Thymus (tissue), 14 donors: Measurements from ENCODE around the gene HOXB3. TPM values are rescaled to one million over a fixed set of nuclear protein-coding genes. Genes with fewer than 3 reads are reported as not detected.
A peak's percentile ranks its signal among the peaks of the same experiment; 100 is the strongest.

Source experiments
- DNase-seq, 9 donors: peaks; one replicate each; pipeline ENCODE4 v3.0.0-alpha.2; 2013; ENCODE audit warnings: low spot score in 9 of 9, low read depth in 6 of 9, missing footprints in 1 of 9
- H3K27ac ChIP-seq, 2 donors: one replicate each; pipeline ENCODE4 v1.5.1; 2013; ENCODE audit warnings: control low read depth in 1 of 2, low read depth in 1 of 2, low read length in 1 of 2, mild to moderate bottlenecking in 1 of 2, moderate library complexity in 1 of 2
- H3K27me3 ChIP-seq, 2 donors: one replicate each; pipeline ENCODE4 v1.5.1; 2013; ENCODE audit warnings: low read length in 1 of 2; ENCODE audit not compliant: control insufficient read depth in 2 of 2, insufficient read depth in 1 of 2
- H3K36me3 ChIP-seq, 2 donors: one replicate each; pipeline ENCODE4 v1.5.1; 2013; ENCODE audit warnings: low read length in 1 of 2, mild to moderate bottlenecking in 1 of 2, moderate library complexity in 1 of 2; ENCODE audit not compliant: control insufficient read depth in 2 of 2, insufficient read depth in 2 of 2
- H3K4me1 ChIP-seq, 2 donors: one replicate each; pipeline ENCODE4 v1.5.1; 2013; ENCODE audit warnings: low read length in 2 of 2; ENCODE audit not compliant: control insufficient read depth in 2 of 2, insufficient read depth in 2 of 2
- H3K4me3 ChIP-seq, 2 donors: one replicate each; pipeline ENCODE4 v1.5.1; 2013; ENCODE audit warnings: low read length in 2 of 2, control low read depth in 1 of 2, mild to moderate bottlenecking in 1 of 2
- H3K9me3 ChIP-seq, 2 donors: one replicate each; pipeline ENCODE4 v1.5.1; 2013; ENCODE audit warnings: low read length in 1 of 2, mild to moderate bottlenecking in 1 of 2; ENCODE audit not compliant: control insufficient read depth in 2 of 2, insufficient read depth in 1 of 2
- WGBS: extraction: QIAGEN DNeasy Blood & Tissue Kit; methylation state at CpG from one replicate; pipeline ENCODE4 v1.1.7; 2013; 5-methylcytosine and 5-hydroxymethylcytosine counted together
- long read RNA-seq, 10 donors: transcript quantifications; one replicate each; lab custom pipeline, GENCODE V29; 2026
- polyA plus RNA-seq: library from polyadenylated mRNA; stranded (reverse); fragments of 200-250 nt; gene quantifications from one replicate; pipeline ENCODE4 v1.2.3, GENCODE V29; 2013
- total RNA-seq: library from RNA; stranded (reverse); fragments of 120-200 nt; gene quantifications from one replicate; pipeline ENCODE4 v1.2.4, GENCODE V29; 2013
- donor health status: healthy.

The HOXB3 gene
- total RNA-seq (1.5 TPM), polyA plus RNA-seq (3.3 TPM)
- long read RNA-seq, donor 1, result 0 reads
- long read RNA-seq, donor 2, result 0 reads
- long read RNA-seq, donor 3, result 0 reads
- long read RNA-seq, donor 4, result 0 reads
- long read RNA-seq, donor 5, full-length matches to known transcripts, result 4 of 4 reads
- long read RNA-seq, donor 5, partial matches to known transcripts, result 0 of 4 reads
- long read RNA-seq, donor 5, other reads (novel, unspliced or antisense), result 0 of 4 reads
- long read RNA-seq, donor 6, result 0 reads
- long read RNA-seq, donor 7, result 0 reads
- long read RNA-seq, donor 8, result 0 reads
- long read RNA-seq, donor 9, result 0 reads
- long read RNA-seq, donor 10, full-length matches to known transcripts, result 1 of 1 reads
- long read RNA-seq, donor 10, partial matches to known transcripts, result 0 of 1 reads
- long read RNA-seq, donor 10, other reads (novel, unspliced or antisense), result 0 of 1 reads

DNA sequence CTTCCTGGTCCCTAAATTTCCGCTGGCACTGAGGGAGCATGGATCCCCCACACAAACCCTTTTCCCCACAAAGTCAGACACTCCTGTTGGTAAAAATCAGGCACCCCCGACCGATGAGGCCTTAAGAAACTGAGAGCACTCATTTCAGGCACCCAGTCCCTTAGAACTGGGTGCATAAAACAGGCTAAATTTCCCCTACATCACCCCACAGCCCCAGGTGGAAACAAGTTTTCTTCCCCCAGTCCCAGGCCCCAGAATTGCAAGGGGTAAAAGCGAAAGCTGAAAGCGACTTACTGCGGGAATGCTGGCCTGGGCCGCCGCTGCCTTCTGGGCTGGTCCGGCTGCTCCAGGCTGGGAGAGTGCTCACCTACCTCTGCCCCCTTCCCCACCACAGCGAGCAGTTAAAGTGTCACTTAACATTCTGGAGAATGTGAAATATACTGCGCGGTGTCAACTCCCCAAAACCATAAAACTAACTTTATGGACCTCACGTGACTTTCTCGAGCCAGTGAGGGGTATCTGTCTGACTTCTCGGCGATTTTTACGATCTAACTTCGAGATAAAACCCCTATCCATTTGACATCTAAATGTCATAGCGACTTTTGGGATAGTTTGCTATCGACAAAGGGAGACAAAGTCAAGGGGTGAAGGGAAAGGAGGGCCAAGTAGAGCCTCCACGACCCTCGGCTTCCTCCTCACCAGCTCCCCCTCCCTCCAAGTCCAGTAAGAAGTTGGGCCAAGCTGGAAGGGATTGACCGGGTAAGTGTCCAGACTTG is at the start of gene HOXB3:
HOXB3 (minus strand) TSS at position 411 of the 776 bp plus-strand sequence. CDS start 37,767 bp downstream, outside the sequence.
- DNase-seq, result no peak
- Histone ChIP-seq H3K36me3 (no peaks in the 10 kb centered on the region), H3K4me1 (peaks cover 7 to 20% of the 10 kb centered on the region in 2 donors), H3K27ac (no peak within 1 kb of the TSS), H3K27me3 (peaks cover 92 to 100% of the 10 kb centered on the region in 2 donors), H3K4me3 (no peak within 1 kb of the TSS), H3K9me3 (peaks cover 0 to 9% of the 10 kb centered on the region in 2 donors)
- 16% methylated on average over 23 of the region's 23 CpGs for WGBS

- H3K4me1 ChIP-seq, result peaks cover 0 to 4% of the 10 kb centered on the region in 2 donors
- no peak overlapping the region for H3K4me3 ChIP-seq
- no peak overlapping the region for H3K27ac ChIP-seq
- peaks cover 0 to 6% of the 10 kb centered on the region in 2 donors for H3K9me3 ChIP-seq
- peaks cover 86 to 100% of the 10 kb centered on the region in 2 donors for H3K27me3 ChIP-seq
- H3K36me3 ChIP-seq, result no peaks in the 10 kb centered on the region
- WGBS, result 85% methylated on average over 5 of the region's 5 CpGs
- no peak for DNase-seq
Measured at GRCh38 chr17:48639136-48639535, 49.1 kb upstream of the HOXB3 start.

GRCh38 chr17:48637323-48638260 is 47.6 kb upstream of the HOXB3 start:
- Histone ChIP-seq H3K9me3 (peaks cover 0 to 11% of the 10 kb centered on the region in 2 donors), H3K4me3 (no peak overlapping the region), H3K4me1 (peaks cover 0 to 8% of the 10 kb centered on the region in 2 donors), H3K36me3 (no peaks in the 10 kb centered on the region), H3K27ac (no peak overlapping the region), H3K27me3 (peaks cover 84 to 100% of the 10 kb centered on the region in 2 donors)
- WGBS, result 83% methylated on average over 18 of the region's 18 CpGs
- no peak for DNase-seq

DNA sequence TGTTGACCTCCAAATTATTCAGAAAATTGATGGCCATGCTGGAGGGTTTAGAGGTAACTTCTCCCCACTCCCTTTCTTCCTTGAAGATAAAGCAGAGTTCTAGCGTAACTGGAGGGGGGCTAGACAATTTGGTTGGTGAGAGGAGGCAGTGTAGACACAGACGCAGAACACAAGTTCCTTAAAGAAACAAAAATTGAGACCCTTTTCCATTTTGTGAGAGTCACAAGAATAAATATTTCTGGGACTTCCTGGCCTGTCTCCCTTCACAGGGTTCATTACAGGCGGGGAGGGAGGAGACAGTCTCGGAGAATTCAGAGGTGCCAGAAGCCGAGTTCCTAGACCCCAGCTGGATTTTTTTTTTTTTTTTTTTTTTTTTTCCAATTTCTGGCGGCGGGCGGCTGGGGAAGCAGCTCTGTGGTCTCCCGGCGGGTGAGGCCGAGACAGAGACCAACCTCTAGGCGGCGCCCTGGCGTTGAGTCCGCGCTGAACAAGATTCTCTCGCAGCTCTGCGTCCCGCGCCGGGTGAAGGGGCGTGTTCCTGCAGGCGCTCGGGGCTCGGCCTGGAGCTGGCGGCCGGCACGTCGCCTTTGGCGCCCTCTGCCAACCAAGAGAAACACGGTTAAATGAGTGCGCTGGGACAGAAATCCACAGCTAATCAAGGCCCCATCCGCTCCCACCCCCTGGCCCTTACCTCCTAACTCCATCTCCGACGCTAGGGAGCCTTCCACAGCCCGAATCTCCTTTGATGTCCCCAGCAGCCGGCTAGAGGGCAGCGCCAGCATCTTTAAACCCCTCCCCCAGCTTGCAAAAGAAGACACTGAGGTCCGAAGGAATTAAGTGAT is 46.4 kb upstream of the HOXB3 start:
- Histone ChIP-seq H3K9me3 (peaks cover 0 to 7% of the 10 kb centered on the region in 2 donors), H3K27ac (no peak overlapping the region), H3K4me3 (no peak overlapping the region), H3K27me3 (peaks cover 81 to 100% of the 10 kb centered on the region in 2 donors), H3K4me1 (peaks cover 0 to 8% of the 10 kb centered on the region in 2 donors), H3K36me3 (no peaks in the 10 kb centered on the region)
- WGBS, result 8% methylated on average over 39 of the region's 39 CpGs
- peak in 3 of 9 donors; percentile 49 to 61 (median 51) for DNase-seq

- peaks cover 0 to 7% of the 10 kb centered on the region in 2 donors for H3K9me3 ChIP-seq
- no peak for DNase-seq
- H3K36me3 ChIP-seq, result no peaks in the 10 kb centered on the region
- no peak overlapping the region for H3K27ac ChIP-seq
- H3K4me1 ChIP-seq, result peaks cover 0 to 8% of the 10 kb centered on the region in 2 donors
- 63% methylated on average over 20 of the region's 20 CpGs for WGBS
- peaks cover 84 to 100% of the 10 kb centered on the region in 2 donors for H3K27me3 ChIP-seq
- no peak overlapping the region for H3K4me3 ChIP-seq
Measured at GRCh38 chr17:48634493-48635208, 44.6 kb upstream of the HOXB3 start.

GRCh38 chr17:48633266-48633677 is 43.2 kb upstream of the HOXB3 start:
- DNase-seq, result no peak
- Histone ChIP-seq H3K36me3 (no peaks in the 10 kb centered on the region), H3K27me3 (peaks cover 76 to 100% of the 10 kb centered on the region in 2 donors), H3K9me3 (peaks cover 0 to 7% of the 10 kb centered on the region in 2 donors), H3K27ac (no peak overlapping the region), H3K4me3 (no peak overlapping the region), H3K4me1 (peaks cover 0 to 8% of the 10 kb centered on the region in 2 donors)
- 68% methylated on average over 35 of the region's 35 CpGs for WGBS

GRCh38 chr17:48632579-48633265 is 42.7 kb upstream of the HOXB3 start:
- no peak overlapping the region for H3K27ac ChIP-seq

More at GRCh38 chr17:48632579-48633265, 42.7 kb upstream of the HOXB3 start:
- DNase-seq, result no peak
- Histone ChIP-seq H3K36me3 (no peaks in the 10 kb centered on the region), H3K4me3 (no peak overlapping the region), H3K9me3 (peaks cover 0 to 7% of the 10 kb centered on the region in 2 donors), H3K27me3 (peaks cover 78 to 100% of the 10 kb centered on the region in 2 donors), H3K4me1 (peaks cover 0 to 8% of the 10 kb centered on the region in 2 donors)
- WGBS, result 89% methylated on average over 7 of the region's 7 CpGs
